ENCODE data around the gene GATA2.

GATA2 gene

GRCh38 chr3:128433837-128434165 lies 59.2 kb downstream of the GATA2 start:
- no peak for DNase-seq

GRCh38 chr3:128432971-128433836 lies 59.8 kb downstream of the GATA2 start:
- no peak for DNase-seq

- no peak for DNase-seq
Measured at GRCh38 chr3:128432301-128432970, 60.6 kb downstream of the GATA2 start.

- DNase-seq: no peak
Measured at GRCh38 chr3:128431803-128432300, 61.1 kb downstream of the GATA2 start.

GRCh38 chr3:128430731-128431130 lies 62.3 kb downstream of the GATA2 start:
- no peak for DNase-seq

- DNase-seq: no peak
Measured at GRCh38 chr3:128430301-128430700, 62.7 kb downstream of the GATA2 start.

- DNase-seq: no peak
Measured at GRCh38 chr3:128429751-128430150, 63.2 kb downstream of the GATA2 start.
